GM19397 (cell line): ENCODE data around the gene RIMBP2.
"Not testable (repeated sequence)": the region's sequence is repeated elsewhere in the genome, so short reads cannot be mapped to it uniquely, and the experiment has no call there.

Experiments used
- ATAC-seq: cut with Tn5 transposase; IDR thresholded peaks from one replicate; pipeline ENCODE4 v1.9.1; 2021; ENCODE audit warnings: mild to moderate bottlenecking, moderate library complexity; ENCODE audit not compliant: unreplicated experiment

Gene RIMBP2

GRCh38 chr12:130715998-130716968 lies at the start of gene RIMBP2:
RIMBP2 (minus strand) TSS chr12:130716299; CDS start chr12:130479013, 237,286 bp downstream.
- ATAC-seq = no peak

GRCh38 chr12:130765186-130765659 lies 49.1 kb upstream of the RIMBP2 start:
- ATAC-seq = no peak

- ATAC-seq = no peak
Measured at GRCh38 chr12:130764475-130765185, 48.5 kb upstream of the RIMBP2 start.

GRCh38 chr12:130764073-130764472 lies 48.0 kb upstream of the RIMBP2 start:
- no peak for ATAC-seq

DNA sequence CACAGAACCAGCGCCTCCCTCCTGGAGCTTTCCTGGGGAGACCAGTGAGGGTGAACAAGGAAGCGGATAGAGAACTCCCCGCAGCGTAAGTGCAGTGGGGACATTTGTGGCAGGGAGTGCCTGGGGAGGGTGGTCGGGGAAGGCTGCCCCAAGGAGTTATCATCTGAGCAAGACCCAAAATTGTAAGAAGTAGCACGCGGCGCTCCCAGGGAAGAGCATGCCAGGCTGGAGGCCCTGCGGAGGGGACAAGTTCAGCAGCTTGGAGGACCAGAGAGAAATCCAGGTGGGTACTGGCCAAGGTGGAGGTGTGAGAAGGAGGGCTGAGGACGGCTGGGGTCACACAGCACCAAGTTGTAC lies 46.2 kb upstream of the RIMBP2 start:
- no peak for ATAC-seq

DNA sequence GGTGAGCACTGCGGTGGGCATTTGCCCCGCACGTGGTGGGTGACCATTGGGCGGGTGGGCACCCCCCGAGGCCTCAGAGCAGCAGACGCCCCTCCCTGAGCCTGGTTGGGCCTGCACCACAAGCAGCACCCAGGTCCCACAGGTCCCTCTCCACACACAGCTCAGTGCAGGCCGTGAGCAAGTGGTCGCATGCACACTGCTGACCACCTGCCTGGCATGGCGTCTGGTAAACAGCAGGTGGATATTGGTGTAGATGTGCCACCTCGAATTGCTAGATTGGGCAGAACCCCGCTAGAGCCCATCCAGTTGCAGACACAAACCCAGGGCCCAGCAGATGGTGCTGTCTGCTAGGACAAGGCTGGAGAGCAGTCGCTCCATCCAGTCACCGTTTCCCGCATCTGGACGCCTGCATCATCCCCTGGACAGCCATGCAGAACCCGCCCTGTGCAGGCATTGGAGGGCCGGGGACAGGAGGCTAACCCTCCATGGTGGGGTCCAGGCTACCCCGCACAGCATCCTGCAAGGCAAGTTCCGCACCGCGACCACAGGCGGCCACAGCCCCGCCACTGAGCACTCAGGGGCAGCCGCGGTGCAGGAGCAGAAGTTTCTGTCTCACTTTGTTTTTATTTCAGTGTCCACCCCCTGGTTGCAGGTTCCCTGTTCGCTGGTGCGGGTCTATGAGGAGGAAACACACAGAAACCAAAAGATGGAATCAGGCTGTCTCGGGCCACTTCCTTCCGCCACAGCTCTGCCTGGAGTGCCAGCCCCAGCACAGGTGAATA lies 45.6 kb upstream of the RIMBP2 start:
- ATAC-seq = peak; percentile 50

- ATAC-seq = no peak
Measured at GRCh38 chr12:130754234-130754901, 38.3 kb upstream of the RIMBP2 start.

DNA sequence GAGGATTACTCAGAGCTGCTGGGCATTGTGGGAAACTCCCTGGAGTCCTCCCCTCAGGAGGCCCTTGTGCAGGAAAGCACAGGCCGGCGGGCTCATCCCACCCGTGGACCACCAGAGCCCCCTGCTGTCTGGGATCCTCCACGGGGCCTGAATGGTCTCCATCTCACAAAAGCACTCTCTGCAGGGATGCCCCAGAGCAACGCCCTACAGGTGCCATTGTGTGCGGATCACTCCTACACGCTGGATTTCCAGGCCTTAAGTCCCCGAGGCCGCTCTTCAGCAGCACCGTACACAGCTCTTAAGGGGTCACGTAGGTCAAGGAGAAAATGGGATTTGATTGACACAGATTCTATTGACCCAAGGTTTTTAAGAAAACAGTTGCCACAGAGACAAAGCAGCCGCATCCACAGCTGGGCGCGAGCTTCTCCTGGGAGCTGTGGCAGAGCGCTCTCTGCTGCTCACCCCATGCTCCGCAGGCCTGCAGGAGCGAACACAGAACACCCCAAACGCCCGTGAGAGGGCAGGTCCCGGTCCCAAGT lies 36.7 kb upstream of the RIMBP2 start:
- ATAC-seq = no peak

DNA sequence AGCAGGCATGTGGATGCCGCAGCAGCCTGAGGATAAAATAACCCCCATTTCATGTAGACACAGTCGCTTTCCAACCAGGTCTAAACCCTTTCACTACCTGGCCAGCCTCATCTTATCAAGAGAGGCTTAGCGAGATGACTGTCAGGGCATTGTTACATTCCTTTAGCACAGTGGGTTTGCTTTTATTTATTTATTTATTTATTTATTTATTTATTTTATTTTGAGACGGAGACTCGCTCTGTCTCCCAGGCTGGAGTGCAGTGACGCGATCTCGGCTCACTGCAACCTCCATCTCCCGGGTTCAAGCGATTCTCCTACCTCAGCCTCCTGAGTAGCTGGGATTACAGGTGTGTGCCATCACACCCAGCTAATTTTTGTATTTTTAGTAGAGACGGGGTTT lies 35.9 kb upstream of the RIMBP2 start:
- not testable (repeated sequence) for ATAC-seq

DNA sequence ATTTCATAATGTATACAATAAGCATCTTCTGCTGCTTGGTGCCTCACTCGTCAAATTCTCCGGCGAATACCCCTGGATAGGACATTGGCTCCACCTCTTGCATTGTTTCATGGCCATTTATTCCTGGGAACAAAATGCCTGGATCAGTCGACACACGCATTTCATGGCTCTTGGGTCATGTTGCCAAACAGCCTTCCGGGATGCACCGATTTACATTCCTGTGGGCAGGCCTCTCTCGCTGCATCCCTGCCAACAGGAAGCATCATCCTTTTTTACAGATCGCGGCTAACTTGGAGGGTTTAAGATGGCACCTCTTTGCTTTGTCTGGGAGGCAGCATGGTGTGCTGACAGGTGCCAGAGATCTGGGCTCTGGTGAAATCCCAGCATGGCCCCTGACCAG lies 32.7 kb upstream of the RIMBP2 start:
- ATAC-seq = no peak

DNA sequence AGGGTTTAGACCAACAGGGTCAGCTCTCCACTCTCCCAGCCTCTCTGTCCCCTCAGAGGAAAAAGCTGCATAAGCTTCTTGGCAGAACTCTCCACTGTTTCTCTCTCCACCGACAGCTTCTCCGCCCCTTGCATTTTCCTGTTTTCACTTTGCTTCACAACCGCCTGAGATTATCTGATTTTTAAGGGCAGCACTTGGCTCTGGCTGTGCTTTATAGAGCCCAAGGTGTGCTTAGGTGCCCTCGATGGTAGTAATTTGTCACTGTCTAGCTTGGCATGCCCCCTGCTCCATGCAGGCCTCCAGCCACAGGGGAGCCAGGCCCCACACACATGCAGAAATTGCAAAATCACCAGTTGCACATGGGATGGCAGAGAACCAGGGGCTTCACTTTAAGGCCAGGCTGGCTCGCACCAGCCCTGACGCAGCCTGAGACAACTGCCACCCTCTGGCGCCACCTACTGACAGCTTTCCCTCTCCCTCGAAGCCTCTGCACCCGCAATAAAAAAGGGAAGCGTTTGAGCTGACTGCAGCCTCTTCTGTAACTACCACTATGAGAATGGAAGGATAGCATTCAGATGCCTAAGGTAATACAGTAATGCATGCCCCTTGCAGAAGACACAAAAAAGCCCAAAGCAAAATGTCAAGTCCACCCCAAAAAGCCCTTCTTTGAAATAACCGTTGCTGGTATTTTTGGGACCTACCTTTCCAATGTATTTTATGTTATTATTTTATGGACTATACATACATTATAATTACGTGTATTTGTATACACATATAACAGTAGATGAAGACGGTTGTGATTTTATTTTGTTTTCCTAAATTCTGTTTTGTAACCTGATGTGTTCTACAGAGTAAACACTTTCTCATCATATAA lies 32.0 kb upstream of the RIMBP2 start:
- ATAC-seq = peak; percentile 91

GRCh38 chr12:130746546-130746945 lies 30.4 kb upstream of the RIMBP2 start:
- ATAC-seq = no peak

DNA sequence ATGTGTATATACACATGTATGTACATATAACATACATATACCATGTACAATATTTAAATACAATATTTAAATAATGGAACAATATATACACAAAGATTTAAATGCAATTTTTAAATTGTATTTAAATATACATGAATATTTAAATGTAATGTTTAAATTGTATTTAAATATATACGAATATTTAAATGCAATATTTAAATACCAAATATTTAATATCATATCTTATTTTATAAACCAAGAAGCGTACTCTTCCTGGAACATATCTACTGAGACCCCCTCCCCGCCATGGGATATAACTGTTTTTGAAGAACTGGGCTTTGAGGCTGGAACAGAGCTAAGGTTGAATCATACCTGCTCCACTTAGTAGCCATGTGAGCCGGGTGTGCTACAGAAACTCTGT lies 29.8 kb upstream of the RIMBP2 start:
- no peak for ATAC-seq

DNA sequence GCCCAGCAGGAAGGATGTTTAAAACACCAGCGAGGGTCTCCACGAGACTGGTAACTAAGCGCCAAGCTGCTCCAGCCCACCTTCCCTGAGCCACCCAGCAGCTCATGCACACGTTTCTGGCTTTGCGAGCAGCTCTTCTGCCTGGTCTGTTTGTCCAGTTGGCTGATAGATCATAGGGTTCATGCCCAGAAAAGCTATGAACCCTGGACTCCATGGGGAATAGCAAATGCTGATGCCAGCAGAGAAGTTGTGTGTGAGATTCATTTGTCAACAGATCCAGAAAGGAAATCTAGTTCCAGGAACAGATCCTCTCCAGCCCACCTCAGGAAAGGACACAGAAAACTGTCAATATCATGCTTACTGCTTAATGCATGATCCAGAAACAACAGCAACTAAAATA lies 28.2 kb upstream of the RIMBP2 start:
- ATAC-seq = no peak

GRCh38 chr12:130743606-130744005 lies 27.5 kb upstream of the RIMBP2 start:
- no peak for ATAC-seq

- no peak for ATAC-seq
Measured at GRCh38 chr12:130743176-130743575, 27.1 kb upstream of the RIMBP2 start.

- no peak for ATAC-seq
Measured at GRCh38 chr12:130742716-130743115, 26.6 kb upstream of the RIMBP2 start.

DNA sequence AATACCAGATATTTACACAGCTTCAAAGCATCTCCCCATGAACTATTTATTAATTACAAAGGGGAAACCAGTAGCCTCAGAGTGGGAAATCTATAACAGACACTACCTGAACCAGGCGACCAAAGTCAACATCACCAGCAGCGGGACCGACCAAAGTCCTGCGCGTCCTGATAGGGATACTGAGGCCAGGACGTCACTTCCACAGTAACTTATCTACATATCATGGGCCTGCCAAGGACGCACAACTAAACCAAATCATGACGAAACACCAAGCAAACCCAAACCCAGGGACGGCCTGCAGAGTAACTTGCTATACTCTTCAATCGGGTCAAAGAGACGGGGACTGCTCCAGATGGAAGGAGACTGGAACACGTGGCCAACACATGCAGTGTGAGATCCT lies 26.0 kb upstream of the RIMBP2 start:
- ATAC-seq = no peak

GRCh38 chr12:130739571-130739970 lies 23.5 kb upstream of the RIMBP2 start:
- no peak for ATAC-seq
